GM19372 (cell line): ENCODE data around the gene PANX3.
"Not testable (repeated sequence)": the region's sequence is repeated elsewhere in the genome, so short reads cannot be mapped to it uniquely, and the experiment has no call there.

ENCODE experiments used
- ATAC-seq: cut with Tn5 transposase; IDR thresholded peaks from one replicate; pipeline ENCODE4 v1.9.1; 2021; ENCODE audit warnings: mild to moderate bottlenecking, low read depth, moderate library complexity; ENCODE audit not compliant: unreplicated experiment

Gene PANX3, protein sequence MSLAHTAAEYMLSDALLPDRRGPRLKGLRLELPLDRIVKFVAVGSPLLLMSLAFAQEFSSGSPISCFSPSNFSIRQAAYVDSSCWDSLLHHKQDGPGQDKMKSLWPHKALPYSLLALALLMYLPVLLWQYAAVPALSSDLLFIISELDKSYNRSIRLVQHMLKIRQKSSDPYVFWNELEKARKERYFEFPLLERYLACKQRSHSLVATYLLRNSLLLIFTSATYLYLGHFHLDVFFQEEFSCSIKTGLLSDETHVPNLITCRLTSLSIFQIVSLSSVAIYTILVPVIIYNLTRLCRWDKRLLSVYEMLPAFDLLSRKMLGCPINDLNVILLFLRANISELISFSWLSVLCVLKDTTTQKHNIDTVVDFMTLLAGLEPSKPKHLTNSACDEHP

GRCh38 chr11:124611064-124611463 is at the start of gene PANX3:
Gene PANX3, plus strand, starts transcription at chr11:124611428. Its CDS starts 129 bp downstream, at chr11:124611557.
- ATAC-seq: no peak

DNA sequence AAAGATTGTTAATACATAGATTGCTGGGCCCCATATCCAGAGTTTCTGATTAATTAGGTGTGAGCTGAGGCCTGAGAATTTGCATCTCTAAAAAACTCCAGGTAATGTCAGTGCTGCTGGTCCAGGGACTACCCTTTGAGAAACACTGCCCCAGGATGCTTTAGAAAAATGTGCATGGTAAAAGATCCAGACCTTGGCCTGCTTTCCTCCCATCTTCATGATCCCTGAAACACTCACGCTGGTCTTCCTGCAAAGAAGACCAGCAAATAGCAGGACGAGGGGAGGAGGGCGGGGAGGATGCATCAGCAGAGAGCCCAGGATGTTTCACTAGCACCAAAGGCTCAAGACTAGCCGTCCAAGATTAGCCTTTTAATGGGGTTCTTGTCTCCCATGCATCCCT is 41.5 kb upstream of the PANX3 start, which contains the start of gene OR8A1:
Gene OR8A1 (plus strand): TSS at position 301 of the 400 bp plus-strand sequence. CDS start 123 bp downstream, outside the sequence.
- ATAC-seq: no peak

- ATAC-seq: no peak
These were observed 41.1 kb upstream of the PANX3 start for GRCh38 chr11:124570160-124570559.

DNA sequence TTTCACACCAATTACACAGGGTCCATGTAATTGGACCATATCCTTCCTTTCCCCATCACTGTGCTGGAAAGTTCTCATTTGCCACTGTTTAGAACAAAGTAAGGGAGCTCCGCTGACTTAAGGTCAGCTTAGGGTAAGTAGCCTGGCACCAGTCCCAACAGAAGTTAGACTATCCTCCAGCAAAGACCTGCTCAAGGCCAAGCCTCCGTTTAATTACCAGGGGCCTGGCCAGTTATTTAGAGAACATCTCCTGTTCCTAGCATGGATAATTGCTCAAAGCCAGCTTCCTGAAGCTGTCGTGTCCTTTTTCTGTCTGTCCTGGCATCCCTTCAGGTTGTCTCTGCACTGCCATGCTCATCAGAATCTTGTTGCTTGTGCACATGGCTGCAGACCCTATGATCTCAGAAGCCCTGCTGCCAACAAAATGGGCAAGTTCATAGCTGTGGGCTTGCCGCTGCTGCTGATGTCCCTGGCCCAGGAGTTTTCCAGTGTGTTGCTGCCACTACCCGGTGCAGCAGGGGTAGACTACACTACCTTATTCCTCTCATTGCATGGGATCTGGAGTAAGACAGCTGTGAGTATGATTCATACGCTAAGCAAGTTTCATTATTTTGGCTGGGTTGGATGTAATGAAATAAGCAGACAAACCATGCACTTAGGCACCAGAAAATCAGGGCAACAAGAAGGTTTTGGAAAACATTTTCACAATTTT is 33.4 kb upstream of the PANX3 start:
- no peak for ATAC-seq

GRCh38 chr11:124578761-124579160 is 32.5 kb upstream of the PANX3 start:
- ATAC-seq: no peak

GRCh38 chr11:124581817-124582216 is 29.4 kb upstream of the PANX3 start:
- ATAC-seq: no peak

DNA sequence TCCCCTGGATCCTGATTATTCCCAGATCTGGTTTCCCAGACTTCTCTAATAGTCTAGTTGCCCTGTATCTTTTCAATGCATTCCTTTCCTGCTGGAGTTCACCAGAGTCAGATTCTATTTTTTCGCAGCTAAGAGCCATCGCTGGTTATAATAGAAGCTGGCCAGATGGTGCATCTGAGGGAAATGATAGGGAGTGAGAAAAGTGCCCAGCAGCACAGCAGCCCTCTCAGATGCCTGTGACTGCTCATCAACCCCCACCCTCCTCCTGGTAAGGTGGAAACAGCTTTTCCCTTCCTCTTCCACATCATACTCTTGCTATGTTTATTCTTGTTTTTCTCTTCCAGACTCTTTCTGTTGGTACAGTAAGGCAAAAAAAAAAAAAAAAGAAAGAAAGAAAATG is 28.7 kb upstream of the PANX3 start:
- no peak for ATAC-seq

DNA sequence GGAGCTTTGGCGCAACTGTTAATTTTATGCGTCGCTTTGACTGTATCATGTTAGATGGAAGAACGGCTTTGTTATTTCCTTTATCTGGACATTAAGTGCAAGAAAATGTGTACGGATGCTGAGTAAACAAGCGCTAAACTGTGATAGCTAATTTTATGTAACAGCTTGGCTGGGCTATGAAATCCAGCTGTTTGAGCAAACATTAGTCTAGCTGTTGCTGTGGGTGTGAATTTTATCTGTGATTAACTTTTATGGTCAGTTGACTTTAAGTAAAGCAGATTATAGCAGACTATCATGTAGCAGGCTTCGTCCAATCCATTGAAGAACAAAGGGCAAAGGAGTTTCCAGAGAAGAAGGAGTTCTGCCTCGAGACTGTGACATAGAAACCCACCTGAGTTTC is 27.4 kb upstream of the PANX3 start:
- ATAC-seq: no peak

GRCh38 chr11:124584681-124585372 is 26.4 kb upstream of the PANX3 start:
- no peak for ATAC-seq

GRCh38 chr11:124586238-124586860 is 24.9 kb upstream of the PANX3 start:
- no peak for ATAC-seq

GRCh38 chr11:124591430-124591829 is 19.8 kb upstream of the PANX3 start:
- ATAC-seq: no peak

DNA sequence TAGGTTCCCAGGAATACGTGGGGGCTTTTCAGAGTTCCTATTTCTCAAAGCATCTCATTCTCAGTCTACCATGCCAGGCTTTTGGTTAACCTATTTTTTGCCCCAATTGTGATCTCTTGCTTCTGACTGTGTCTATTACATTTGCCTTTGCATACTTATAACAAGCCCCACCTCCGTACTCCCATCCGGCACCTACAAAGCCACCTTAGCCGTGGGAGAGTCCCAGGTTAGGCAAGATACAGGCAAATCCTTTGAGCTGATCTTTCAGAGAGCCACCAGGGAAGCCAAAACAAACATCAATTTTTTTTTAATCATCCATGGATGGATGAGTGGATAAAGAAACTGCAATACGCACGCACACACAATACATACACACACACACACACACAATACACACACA is 18.6 kb upstream of the PANX3 start:
- ATAC-seq: no peak

GRCh38 chr11:124595302-124595701 is 15.9 kb upstream of the PANX3 start:
- ATAC-seq: no peak

GRCh38 chr11:124597626-124598025 is 13.6 kb upstream of the PANX3 start:
- no peak for ATAC-seq

DNA sequence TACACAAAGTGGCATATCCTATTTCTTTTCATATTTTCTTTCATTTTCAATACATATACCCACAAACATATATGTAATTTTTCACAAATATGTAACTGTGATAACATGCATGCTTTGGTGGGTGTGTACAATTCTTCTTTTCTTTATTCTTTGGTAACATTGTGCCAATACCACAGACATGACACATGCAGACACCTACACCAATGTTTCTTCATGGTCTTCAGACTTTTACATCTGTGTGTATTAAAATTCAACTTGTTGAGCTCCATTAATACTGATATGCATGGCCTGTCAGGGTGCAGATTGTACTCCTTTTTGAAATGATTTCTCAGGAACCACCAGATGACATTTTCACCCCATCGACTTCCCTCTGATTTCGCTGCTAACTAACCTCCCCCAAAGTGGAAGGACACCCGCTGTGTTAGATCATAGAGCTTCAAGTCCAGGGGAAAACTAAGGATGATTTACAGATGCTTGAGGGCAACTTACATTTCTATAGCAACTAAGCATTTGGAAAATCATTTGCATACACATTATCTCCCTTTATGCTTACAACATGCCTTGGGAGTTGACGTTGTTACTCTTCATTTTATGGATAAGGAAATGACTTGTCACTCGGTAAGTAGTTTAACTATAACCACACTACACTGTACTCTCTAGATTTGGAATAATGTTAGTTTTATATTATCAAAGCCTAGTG is 10.5 kb upstream of the PANX3 start:
- no peak for ATAC-seq

DNA sequence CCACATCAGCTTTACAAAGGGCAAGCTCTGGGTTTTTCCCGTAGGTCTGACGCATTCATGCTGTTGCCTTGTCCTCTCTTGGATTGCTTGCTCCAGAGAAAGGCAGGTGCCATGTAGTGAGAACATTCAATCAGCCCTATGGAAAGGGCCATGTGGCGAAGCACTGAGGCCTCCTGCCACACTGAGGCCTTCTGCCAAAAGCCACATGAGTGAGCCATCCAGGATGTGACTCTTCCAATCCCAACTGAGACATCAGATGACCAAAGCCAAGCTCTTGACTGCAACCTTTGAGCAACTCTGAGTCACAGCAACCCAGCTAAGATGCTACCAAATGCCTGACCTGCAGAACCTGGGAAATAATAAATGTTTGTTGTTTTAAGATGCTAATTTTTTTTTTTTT is 9.0 kb upstream of the PANX3 start:
- no peak for ATAC-seq

- not testable (repeated sequence) for ATAC-seq
These were observed 8.5 kb upstream of the PANX3 start for GRCh38 chr11:124602723-124603122.

DNA sequence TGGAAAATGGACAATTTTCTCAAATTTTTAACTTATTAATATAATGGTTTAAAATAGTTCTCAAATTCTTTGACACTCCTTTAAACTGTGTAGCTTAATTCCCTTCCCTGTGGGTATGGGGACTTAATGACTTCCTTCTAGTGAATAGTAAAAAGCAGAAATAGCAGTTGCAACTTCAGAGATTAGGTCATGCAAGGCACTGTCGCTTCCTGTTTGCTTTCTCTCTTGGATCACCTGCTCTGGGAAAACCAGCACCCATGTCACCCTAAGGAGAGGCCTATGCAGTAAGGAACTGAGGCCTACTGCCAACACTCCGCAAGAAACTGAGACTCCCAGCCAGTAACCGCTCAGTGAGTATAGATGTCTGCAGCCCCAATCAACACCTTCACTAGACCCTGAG is 5.5 kb upstream of the PANX3 start:
- ATAC-seq: no peak

DNA sequence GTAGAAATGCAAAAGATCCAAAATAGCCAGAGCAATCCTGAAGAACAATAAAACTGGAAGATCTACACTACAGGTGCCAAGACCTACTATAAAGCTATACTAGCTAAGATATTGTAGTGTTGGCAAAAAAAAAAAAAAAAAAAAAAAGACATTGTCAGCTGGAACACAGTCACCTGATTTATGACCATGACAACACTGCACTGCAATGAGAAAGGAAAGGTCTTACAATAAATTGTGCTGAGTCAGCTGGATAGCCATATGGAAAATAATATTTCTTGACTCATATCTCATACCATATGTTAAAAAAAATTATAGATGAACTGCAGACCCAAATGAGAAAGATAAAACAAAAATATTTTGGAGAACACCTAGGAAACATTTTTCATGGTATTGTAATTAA is 3.1 kb upstream of the PANX3 start:
- ATAC-seq: no peak

DNA sequence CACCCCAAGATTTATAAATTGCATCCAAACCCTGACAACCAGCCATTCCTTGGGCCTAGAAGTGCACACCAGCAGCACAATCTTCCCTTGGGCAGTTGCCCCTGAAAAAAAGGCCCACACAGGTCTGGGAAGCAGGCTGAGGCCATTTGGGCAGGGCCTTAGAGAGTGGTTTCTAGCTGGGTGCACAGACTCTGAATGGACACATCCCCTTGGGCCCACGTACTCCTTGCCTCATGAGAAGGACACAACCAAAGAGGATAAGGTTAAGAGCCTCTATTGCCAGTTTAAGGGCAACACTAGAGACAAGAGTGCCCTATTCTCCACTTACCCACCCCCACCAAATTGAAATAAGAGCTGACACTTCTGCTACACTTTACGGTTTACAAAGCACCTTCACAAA is 933 bp upstream of the PANX3 start:
- ATAC-seq: no peak
